Liver (tissue), 9 donors: ENCODE results near the gene KMT2D. TPM values are rescaled to one million over a fixed set of nuclear protein-coding genes. Genes with fewer than 3 reads are reported as not detected.

Source experiments
- DNase-seq: peaks from one replicate; pipeline ENCODE4 v3.0.0-alpha.2; 2017; ENCODE audit warnings: low spot score
- H3K27ac ChIP-seq, 2 donors: one replicate each; pipeline ENCODE4 v1.7.0; 2013; ENCODE audit warnings: inconsistent platforms in 2 of 2, low read length in 2 of 2, control low read depth in 1 of 2, low read depth in 1 of 2, mild to moderate bottlenecking in 1 of 2
- H3K27me3 ChIP-seq, 4 donors: one replicate each; pipeline versions ENCODE4 v1.6.1 to v1.7.0; 2013; ENCODE audit warnings: low read length in 3 of 4, inconsistent platforms in 1 of 4, mild to moderate bottlenecking in 1 of 4, moderate library complexity in 1 of 4; ENCODE audit not compliant: control insufficient read depth in 4 of 4, insufficient read depth in 4 of 4
- H3K36me3 ChIP-seq, 4 donors: one replicate each; pipeline versions ENCODE4 v1.6.1 to v1.7.0; 2013; ENCODE audit warnings: low read length in 3 of 4, mild to moderate bottlenecking in 3 of 4, low read depth in 1 of 4, moderate library complexity in 1 of 4; ENCODE audit not compliant: control insufficient read depth in 4 of 4, insufficient read depth in 3 of 4
- H3K4me1 ChIP-seq, 4 donors: one replicate each; pipeline versions ENCODE4 v1.6.1 to v1.7.0; 2013; ENCODE audit warnings: low read length in 3 of 4, mild to moderate bottlenecking in 3 of 4, moderate library complexity in 1 of 4; ENCODE audit not compliant: control insufficient read depth in 4 of 4, insufficient read depth in 4 of 4
- H3K4me3 ChIP-seq, 3 donors: one replicate each; pipeline versions ENCODE4 v1.6.1 to v1.7.0; 2013; ENCODE audit warnings: low read length in 3 of 3, control low read depth in 1 of 3, low read depth in 1 of 3, mild to moderate bottlenecking in 1 of 3
- H3K9ac ChIP-seq, 2 donors: one replicate each; pipeline ENCODE4 v1.7.0; 2013; ENCODE audit warnings: low read length in 2 of 2, mild to moderate bottlenecking in 2 of 2, moderate library complexity in 2 of 2, control low read depth in 1 of 2, low read depth in 1 of 2
- H3K9me3 ChIP-seq, 4 donors: one replicate each; pipeline versions ENCODE4 v1.6.1 to v1.7.0; 2013; ENCODE audit warnings: low read length in 3 of 4; ENCODE audit not compliant: control insufficient read depth in 4 of 4
- ATF3 ChIP-seq: IDR thresholded peaks from 2 replicates; pipeline ENCODE4 v1.6.1; 2016; ENCODE audit warnings: antibody characterized with exemption
- CTCF ChIP-seq: fragments of 150-350 bp; IDR thresholded peaks from 2 replicates; pipeline ENCODE4 v1.5.1; 2017; ENCODE audit warnings: improper control_type of control experiment, low read depth, low read length; ENCODE audit not compliant: missing input control
- FOXA1 ChIP-seq: IDR thresholded peaks from 2 replicates; pipeline ENCODE4 v1.6.1; 2016; ENCODE audit warnings: antibody characterized with exemption
- JUND ChIP-seq, 2 donors: IDR thresholded peaks; 2 replicates each; pipeline ENCODE4 v1.6.1; 2016; ENCODE audit warnings: antibody characterized with exemption in 2 of 2
- NR2F2 ChIP-seq: IDR thresholded peaks from 2 replicates; pipeline ENCODE4 v1.6.1; 2016; ENCODE audit warnings: antibody characterized with exemption
- REST ChIP-seq: IDR thresholded peaks from 2 replicates; pipeline ENCODE4 v1.6.1; 2016; ENCODE audit warnings: antibody characterized with exemption, mild to moderate bottlenecking
- SP1 ChIP-seq: IDR thresholded peaks from 2 replicates; pipeline ENCODE4 v1.6.1; 2018; ENCODE audit warnings: antibody characterized with exemption, mild to moderate bottlenecking
- TAF1 ChIP-seq: conservative IDR thresholded peaks from 2 replicates; pipeline ENCODE4 v1.6.1; 2016; ENCODE audit warnings: antibody characterized with exemption, mild to moderate bottlenecking
- WGBS: extraction: QIAGEN DNeasy Blood & Tissue Kit; methylation state at CpG from one replicate; pipeline ENCODE4 v1.1.7; 2013; 5-methylcytosine and 5-hydroxymethylcytosine counted together
- polyA plus RNA-seq, 2 donors: library from polyadenylated mRNA; stranded (reverse) in 1 of 2; unstranded in 1 of 2; fragments of 200-250 nt in 1 of 2; fragments of >200 nt in 1 of 2; fragmentation: Nextera tagmentation in 1 of 2; extraction: Ambion mirVana in 1 of 2; gene quantifications; one replicate each; pipeline versions ENCODE4 v1.2.1 to v1.2.3, GENCODE V29; 2013 to 2015
- total RNA-seq, 2 donors: library from RNA; depleted of rRNA; stranded (reverse); fragments of >200 nt; gene quantifications; one replicate each; pipeline ENCODE4 v1.2.3, GENCODE V29; 2014
- TF ChIP-seq, protein P1 (sequence below): IDR thresholded peaks from 2 replicates; pipeline ENCODE4 v1.6.1; 2016; ENCODE audit warnings: antibody characterized with exemption
- donor health status: healthy.
- donor health status: healthy.
- donor health status: healthy.
- donor health status: healthy.
- donor health status: healthy.

KMT2D gene
- total and polyA plus RNA-seq, 4 donors, result 4.5 to 53.8 (median 25.0) TPM

DNA sequence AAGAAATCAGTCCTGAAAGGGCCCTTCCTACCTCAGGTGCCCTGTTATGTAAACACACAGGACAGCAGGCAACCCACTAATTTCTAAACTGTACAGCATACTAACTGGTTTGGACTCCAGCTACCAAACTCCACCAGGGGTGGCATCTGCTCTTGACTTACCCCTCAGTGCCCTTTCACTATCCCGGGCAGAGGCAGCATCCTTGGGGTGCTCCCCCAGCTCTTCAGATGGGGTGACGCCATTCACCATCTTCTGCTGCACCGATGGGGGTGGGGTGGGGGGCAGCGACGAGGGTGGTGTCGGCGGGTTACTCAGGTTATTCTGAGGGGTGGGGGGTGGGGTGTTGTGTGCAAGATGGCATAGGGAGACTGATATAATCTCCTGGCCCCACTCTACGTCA, 30.5 kb downstream of the KMT2D start:
- WGBS, result 94% methylated on average over 8 of the region's 8 CpGs
- Histone ChIP-seq H3K27ac (no peak overlapping the region), H3K4me3 (no peak overlapping the region), H3K27me3 (no peaks in the 10 kb centered on the region), H3K9ac (no peak overlapping the region), H3K9me3 (no peaks in the 10 kb centered on the region), H3K4me1 (no peaks in the 10 kb centered on the region), H3K36me3 (peaks cover 23 to 88% (median 53%) of the 10 kb centered on the region in 4 donors)
- no peak for DNase-seq
- TF ChIP-seq TAF1 (no peak), JUND (IDR thresholded peaks at IDR 0.05) (no peak), CTCF (no peak), SP1 (no peak)
- TF ChIP-seq, protein P1, sequence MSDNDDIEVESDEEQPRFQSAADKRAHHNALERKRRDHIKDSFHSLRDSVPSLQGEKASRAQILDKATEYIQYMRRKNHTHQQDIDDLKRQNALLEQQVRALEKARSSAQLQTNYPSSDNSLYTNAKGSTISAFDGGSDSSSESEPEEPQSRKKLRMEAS, result no peak

- no peak overlapping the region for H3K9ac ChIP-seq
- H3K4me3 ChIP-seq, result no peak overlapping the region
- H3K27ac ChIP-seq, result no peak overlapping the region
- no peak for TF ChIP-seq CTCF
- TF ChIP-seq ATF3, result no peak
- no peak for TF ChIP-seq REST
- no peak for TF ChIP-seq NR2F2
- TF ChIP-seq FOXA1, result no peak
- H3K9me3 ChIP-seq, result no peaks in the 10 kb centered on the region
- no peaks in the 10 kb centered on the region for H3K27me3 ChIP-seq
- WGBS, result 93% methylated on average over 10 of the region's 10 CpGs
- no peaks in the 10 kb centered on the region for H3K4me1 ChIP-seq
- H3K36me3 ChIP-seq, result peaks cover 24 to 85% (median 62%) of the 10 kb centered on the region in 4 donors
- no peak for DNase-seq
Observed at GRCh38 chr12:49028666-49029275, 31.8 kb downstream of the KMT2D start.
